ENCODE measurements around the gene BUD31.

Gene BUD31

GRCh38 chr7:99440195-99440594, 31.4 kb downstream of the BUD31 start:
- H3F3A ChIP-seq (ENCODE audit: insufficient read depth): no peaks in the 10 kb centered on the region
- H3K9me2 ChIP-seq (replicated peaks; ENCODE audit: insufficient read depth, low read length): no peaks in the 10 kb centered on the region
- H3K9ac ChIP-seq (ENCODE audit: low read length): peak overlapping the region; percentile 89
- peaks cover 3% of the 10 kb centered on the region; the same call in 1 of the 2 replicates for H4K20me1 ChIP-seq (ENCODE audit: low read depth, low read length)
- peak overlapping the region; percentile 99 for H3K4me3 ChIP-seq (ENCODE audit: insufficient read depth, low read length, poor library complexity, severe bottlenecking)
- no peak overlapping the region for H2AFZ ChIP-seq (ENCODE audit: low read depth, low read length, severe bottlenecking)
- no peaks in the 10 kb centered on the region for H3K27me3 ChIP-seq (ENCODE audit: low read length)
- TF ChIP-seq EZH2phosphoT487 (conservative IDR thresholded peaks at IDR 0.05; ENCODE audit: low read length): no peak
- H3K36me3 ChIP-seq (ENCODE audit: low read length): peaks cover 14% of the 10 kb centered on the region; the same call in 1 of the 2 replicates
- H3K27ac ChIP-seq (ENCODE audit: low read depth, low read length): no peak overlapping the region
- peak overlapping the region; percentile 81 for H3K4me2 ChIP-seq (ENCODE audit: low read depth, low read length, poor library complexity, severe bottlenecking)
- H3K79me2 ChIP-seq (ENCODE audit: insufficient read depth, low read length): peaks cover 44% of the 10 kb centered on the region
- H3K9me3 ChIP-seq (ENCODE audit: insufficient read depth, low read length): no peaks in the 10 kb centered on the region

DNA sequence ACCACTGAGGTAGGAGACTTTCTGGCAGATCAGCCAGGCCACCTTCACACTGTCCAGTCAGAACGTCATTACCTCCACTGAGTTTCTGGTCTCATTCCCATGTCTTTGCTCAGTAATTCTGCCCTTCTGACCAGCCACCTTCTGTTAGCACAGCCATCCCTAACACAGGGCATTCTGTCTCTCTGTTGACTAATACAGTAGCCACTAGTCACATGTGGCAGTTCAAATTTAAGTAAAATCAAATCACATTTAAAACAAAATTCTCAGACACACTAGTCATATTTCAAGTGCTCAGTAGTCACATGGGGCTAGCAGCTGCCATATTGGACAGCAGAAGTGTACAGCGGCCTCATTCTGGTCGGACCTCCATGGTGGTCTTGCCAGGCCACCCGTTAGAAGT, 37.3 kb downstream of the BUD31 start:
- Histone ChIP-seq H4K20me1 (ENCODE audit: low read depth, low read length) (no peaks in the 10 kb centered on the region), H3K27ac (ENCODE audit: low read depth, low read length) (no peak overlapping the region), H2AFZ (ENCODE audit: low read depth, low read length, severe bottlenecking) (no peak overlapping the region), H3K9me2 (replicated peaks; ENCODE audit: insufficient read depth, low read length) (no peaks in the 10 kb centered on the region), H3K9me3 (ENCODE audit: insufficient read depth, low read length) (no peaks in the 10 kb centered on the region), H3F3A (ENCODE audit: insufficient read depth) (no peaks in the 10 kb centered on the region), H3K27me3 (ENCODE audit: low read length) (no peaks in the 10 kb centered on the region), H3K79me2 (ENCODE audit: insufficient read depth, low read length) (0 out of 2 replicates have a peak, but pooled peaks cover under 1% of the 10 kb centered on the region), H3K36me3 (ENCODE audit: low read length) (peaks cover 16% of the 10 kb centered on the region; the same call in 1 of the 2 replicates), H3K4me2 (ENCODE audit: low read depth, low read length, poor library complexity, severe bottlenecking) (no peak overlapping the region), H3K9ac (ENCODE audit: low read length) (no peak overlapping the region), H3K4me3 (ENCODE audit: insufficient read depth, low read length, poor library complexity, severe bottlenecking) (no peak overlapping the region)
- TF ChIP-seq, protein P1, sequence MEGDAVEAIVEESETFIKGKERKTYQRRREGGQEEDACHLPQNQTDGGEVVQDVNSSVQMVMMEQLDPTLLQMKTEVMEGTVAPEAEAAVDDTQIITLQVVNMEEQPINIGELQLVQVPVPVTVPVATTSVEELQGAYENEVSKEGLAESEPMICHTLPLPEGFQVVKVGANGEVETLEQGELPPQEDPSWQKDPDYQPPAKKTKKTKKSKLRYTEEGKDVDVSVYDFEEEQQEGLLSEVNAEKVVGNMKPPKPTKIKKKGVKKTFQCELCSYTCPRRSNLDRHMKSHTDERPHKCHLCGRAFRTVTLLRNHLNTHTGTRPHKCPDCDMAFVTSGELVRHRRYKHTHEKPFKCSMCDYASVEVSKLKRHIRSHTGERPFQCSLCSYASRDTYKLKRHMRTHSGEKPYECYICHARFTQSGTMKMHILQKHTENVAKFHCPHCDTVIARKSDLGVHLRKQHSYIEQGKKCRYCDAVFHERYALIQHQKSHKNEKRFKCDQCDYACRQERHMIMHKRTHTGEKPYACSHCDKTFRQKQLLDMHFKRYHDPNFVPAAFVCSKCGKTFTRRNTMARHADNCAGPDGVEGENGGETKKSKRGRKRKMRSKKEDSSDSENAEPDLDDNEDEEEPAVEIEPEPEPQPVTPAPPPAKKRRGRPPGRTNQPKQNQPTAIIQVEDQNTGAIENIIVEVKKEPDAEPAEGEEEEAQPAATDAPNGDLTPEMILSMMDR (IDR thresholded peaks at IDR 0.05; ENCODE audit: insufficient read depth, low read length, poor library complexity, severe bottlenecking): no peak
- no peak for TF ChIP-seq EZH2phosphoT487 (conservative IDR thresholded peaks at IDR 0.05; ENCODE audit: low read length)

DNA sequence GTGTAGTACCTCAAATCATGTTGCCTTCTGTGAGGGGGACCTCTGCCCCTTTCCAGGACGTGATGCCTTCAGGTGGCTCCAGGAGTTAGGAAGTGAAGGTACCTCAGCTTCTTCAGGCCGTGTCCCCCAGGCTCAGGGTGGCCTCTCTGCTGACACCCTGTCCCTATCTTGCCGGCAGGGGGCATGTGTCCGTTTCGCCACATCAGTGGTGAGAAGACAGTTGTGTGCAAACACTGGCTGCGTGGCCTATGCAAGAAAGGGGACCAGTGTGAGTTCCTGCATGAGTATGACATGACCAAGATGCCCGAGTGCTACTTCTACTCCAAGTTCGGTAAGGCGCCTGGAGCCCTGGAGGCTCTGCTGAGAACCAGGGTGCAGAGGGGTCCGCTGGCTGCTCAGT, 39.2 kb downstream of the BUD31 start:
- Histone ChIP-seq H3F3A (ENCODE audit: insufficient read depth) (no peaks in the 10 kb centered on the region), H3K9ac (ENCODE audit: low read length) (no peak overlapping the region), H3K79me2 (ENCODE audit: insufficient read depth, low read length) (no peaks in the 10 kb centered on the region), H3K27ac (ENCODE audit: low read depth, low read length) (no peak overlapping the region), H3K36me3 (ENCODE audit: low read length) (peaks cover 16% of the 10 kb centered on the region; the same call in 1 of the 2 replicates), H3K9me2 (replicated peaks; ENCODE audit: insufficient read depth, low read length) (no peaks in the 10 kb centered on the region), H3K4me3 (ENCODE audit: insufficient read depth, low read length, poor library complexity, severe bottlenecking) (no peak overlapping the region), H3K4me2 (ENCODE audit: low read depth, low read length, poor library complexity, severe bottlenecking) (no peak overlapping the region), H3K9me3 (ENCODE audit: insufficient read depth, low read length) (no peaks in the 10 kb centered on the region), H3K27me3 (ENCODE audit: low read length) (no peaks in the 10 kb centered on the region), H4K20me1 (ENCODE audit: low read depth, low read length) (no peaks in the 10 kb centered on the region), H2AFZ (ENCODE audit: low read depth, low read length, severe bottlenecking) (no peak overlapping the region)
- TF ChIP-seq, protein P1 (IDR thresholded peaks at IDR 0.05; ENCODE audit: insufficient read depth, low read length, poor library complexity, severe bottlenecking): no peak
- no peak for TF ChIP-seq EZH2phosphoT487 (conservative IDR thresholded peaks at IDR 0.05; ENCODE audit: low read length)

DNA sequence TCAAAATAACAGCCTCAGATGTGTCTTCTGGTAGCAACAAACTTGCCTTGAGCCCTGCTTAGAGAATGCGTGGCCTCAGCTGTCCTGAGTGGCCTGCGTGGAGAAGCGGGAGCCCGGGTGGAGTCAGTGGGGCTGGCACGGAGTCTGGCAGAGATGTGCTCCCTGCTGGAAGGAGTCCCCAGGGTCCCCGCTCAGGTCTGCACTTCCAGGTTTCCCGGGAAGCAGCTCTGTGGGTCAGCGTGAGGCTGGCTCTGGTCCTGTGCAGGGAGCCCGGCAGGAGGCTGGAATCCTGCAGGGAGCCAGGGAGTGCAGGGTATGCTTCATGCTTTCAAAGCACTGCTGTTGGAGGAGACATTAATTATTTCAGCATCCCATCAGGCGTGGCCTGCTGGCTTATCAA, 40.1 kb downstream of the BUD31 start:
- Histone ChIP-seq H3K4me3 (ENCODE audit: insufficient read depth, low read length, poor library complexity, severe bottlenecking) (no peak overlapping the region), H3K9me2 (replicated peaks; ENCODE audit: insufficient read depth, low read length) (no peaks in the 10 kb centered on the region), H3K27ac (ENCODE audit: low read depth, low read length) (no peak overlapping the region), H3F3A (ENCODE audit: insufficient read depth) (no peaks in the 10 kb centered on the region), H3K36me3 (ENCODE audit: low read length) (peaks cover 12% of the 10 kb centered on the region; the same call in 1 of the 2 replicates), H3K9ac (ENCODE audit: low read length) (no peak overlapping the region), H3K4me2 (ENCODE audit: low read depth, low read length, poor library complexity, severe bottlenecking) (no peak overlapping the region), H3K79me2 (ENCODE audit: insufficient read depth, low read length) (no peaks in the 10 kb centered on the region), H2AFZ (ENCODE audit: low read depth, low read length, severe bottlenecking) (no peak overlapping the region), H4K20me1 (ENCODE audit: low read depth, low read length) (no peaks in the 10 kb centered on the region), H3K27me3 (ENCODE audit: low read length) (no peaks in the 10 kb centered on the region), H3K9me3 (ENCODE audit: insufficient read depth, low read length) (no peaks in the 10 kb centered on the region)
- no peak for TF ChIP-seq EZH2phosphoT487 (conservative IDR thresholded peaks at IDR 0.05; ENCODE audit: low read length)
- TF ChIP-seq, protein P1 (IDR thresholded peaks at IDR 0.05; ENCODE audit: insufficient read depth, low read length, poor library complexity, severe bottlenecking): no peak

Measured in SU-DHL-6 (cell line).